ENCODE results near the gene JUN.
A peak's percentile ranks its signal among the peaks of the same experiment; 100 is the strongest.

The JUN gene

DNA sequence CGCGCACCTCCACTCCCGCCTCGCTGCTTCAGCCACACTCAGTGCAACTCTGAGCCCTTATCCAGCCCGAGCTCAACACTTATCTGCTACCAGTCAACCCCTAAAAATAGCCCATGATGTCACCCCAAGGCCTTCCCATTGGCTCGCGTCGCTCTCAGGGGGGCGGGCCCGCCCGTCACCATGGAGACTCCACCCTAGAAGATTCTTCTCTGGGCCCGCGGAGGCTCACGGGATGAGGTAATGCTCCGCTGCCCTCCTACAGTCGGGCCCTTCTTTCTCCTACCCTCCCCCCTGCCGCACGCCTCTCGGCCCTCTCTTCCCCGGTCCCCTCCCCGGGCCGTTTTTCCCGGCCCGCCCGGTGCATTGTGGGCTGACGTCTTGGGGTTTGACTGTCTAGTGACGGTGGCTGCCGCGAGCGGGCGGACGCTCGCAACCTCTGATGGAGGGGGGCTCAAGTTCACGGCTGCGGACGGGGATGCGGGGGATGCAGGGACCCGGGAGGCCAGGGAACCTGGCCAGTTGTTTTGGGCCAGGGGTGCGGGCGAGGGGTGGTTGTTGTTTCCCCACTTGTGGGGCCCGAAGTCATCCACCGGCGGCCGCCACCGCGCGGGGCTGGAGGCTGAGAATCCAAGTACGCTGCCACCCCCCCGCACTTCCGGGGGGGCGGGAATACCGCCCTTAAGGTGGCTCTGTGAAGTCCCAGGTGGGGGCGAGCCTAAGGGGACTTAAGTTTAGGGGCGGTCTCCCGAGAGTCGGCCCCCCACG is at the start of gene JUN:
TSS of gene JUN (minus strand) at position 55 of the 765 bp plus-strand sequence. CDS start 977 bp downstream, outside the sequence.
- FAIRE-seq (peak; percentile 86), DNase-seq (ENCODE audit: insufficient read length, low spot score) (peak; percentile 92)

DNA sequence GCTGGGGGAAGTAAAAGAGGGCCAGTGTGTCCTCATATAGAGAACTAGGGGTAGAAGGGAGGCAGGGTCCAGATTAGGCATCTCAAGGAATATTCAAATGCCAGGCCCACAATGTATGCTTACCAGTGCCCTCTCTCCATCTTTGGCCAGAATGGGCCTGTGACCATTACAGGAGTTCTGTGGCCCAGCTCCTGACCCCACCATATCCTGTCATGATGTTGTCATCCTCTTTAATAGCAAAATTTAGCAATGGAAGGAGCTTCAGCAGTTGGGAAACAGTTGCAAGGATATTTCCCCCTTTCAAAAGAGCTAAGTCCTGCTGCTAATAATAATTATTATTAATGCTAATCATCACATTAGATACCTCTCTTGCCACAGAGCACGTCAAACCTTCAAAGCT is 49.3 kb upstream of the JUN start:
- no peak for DNase-seq (ENCODE audit: insufficient read length, low spot score)
- FAIRE-seq: no peak

- no peak for DNase-seq (ENCODE audit: insufficient read length, low spot score)
- no peak for FAIRE-seq
Observed at GRCh38 chr1:58830291-58830690, 46.4 kb upstream of the JUN start.

DNA sequence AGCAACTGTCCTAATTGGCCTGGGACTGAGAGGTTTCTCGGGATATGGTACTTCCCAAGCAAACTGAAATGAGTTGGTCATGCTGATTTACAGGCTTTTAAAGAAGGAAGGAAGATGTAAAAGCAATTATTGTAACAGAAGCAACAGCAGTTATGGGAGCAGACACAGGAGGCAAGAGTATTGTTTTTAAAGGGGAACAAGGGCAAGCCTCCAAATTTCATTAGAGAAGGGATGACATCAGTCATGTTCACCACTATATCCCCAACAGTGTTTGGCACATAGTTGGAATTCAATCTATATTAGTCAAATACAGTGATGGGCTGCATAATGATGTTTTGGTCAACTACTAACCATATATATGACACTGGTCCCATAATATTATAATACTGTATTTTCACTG is 46.0 kb upstream of the JUN start:
- no peak for DNase-seq (ENCODE audit: insufficient read length, low spot score)
- no peak for FAIRE-seq

DNA sequence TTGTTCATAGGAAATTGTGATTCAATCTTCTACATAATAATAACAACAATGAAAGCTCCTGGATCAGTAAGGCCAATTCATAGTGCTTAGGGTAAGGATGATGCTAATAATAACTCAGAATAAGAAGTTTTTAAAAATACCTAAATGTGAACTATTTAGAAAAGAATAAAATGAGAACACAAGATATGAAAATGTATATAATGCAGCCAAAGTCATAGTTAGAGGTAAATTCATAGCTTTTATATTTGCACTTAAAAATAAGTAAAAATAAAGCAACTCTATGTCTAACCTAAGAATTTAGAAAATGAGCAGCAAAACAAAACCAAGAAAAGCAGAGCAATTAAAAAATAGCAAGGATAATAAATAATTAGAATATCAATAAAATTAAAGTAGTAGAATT is 43.5 kb upstream of the JUN start:
- no peak for FAIRE-seq
- DNase-seq (ENCODE audit: insufficient read length, low spot score): no peak

DNA sequence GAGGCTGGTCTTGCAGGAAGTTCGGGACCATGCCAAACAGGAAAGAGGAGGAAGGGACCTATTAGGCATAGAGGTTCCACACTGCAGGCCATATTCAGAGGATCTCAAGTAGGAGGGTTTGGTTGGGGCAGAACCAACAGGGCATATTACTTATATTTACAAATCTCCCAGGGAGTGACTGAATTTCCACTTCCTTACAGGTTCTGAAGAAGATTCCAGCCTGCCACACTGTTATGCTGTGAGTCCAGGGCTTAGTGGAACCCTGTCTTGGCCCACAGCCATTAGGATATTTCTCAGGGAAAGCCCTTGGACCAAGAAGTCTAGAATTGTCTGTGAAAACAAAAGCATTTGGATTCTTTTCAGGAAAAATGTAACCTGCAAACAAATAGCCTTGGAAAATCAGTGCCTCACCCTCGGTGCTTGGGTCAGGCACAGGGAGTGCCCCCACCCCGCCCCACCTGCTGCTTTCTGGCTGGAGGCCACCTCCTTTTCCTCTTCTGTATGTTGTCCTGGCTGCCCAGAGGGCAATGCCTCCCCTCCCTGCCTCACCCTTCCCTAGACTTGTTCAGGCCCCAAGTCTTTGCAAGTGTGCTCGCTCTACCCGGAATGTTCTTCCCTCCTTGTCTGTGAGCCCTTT is 41.0 kb upstream of the JUN start:
- no peak for FAIRE-seq
- DNase-seq (ENCODE audit: insufficient read length, low spot score): no peak

DNA sequence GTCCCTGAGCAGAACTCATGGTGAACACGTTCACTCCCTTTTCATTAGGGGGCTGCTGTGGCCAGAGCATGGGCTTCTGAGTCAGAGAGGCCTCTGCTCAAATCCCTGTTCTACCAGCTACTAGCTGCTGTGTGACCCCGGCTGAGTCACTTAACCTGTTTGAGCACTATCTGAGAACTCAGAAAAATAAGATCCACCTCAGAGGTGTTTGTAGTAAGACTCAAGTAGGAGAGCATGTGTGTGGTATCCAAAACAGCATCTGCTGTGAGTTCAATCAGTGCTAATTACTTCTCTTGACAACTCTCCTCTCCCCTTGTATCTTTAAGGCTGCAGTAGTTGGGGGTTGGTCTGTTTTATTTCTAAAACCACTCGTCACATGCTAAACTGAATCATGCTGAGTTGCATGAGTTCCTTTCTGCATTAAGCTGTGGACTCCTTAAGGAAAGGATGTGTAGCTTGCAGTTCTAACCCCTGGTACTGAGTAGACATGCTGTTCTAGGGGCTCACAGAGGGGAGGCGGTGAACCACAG is 39.7 kb upstream of the JUN start:
- DNase-seq (ENCODE audit: insufficient read length, low spot score) (peak; percentile 12), FAIRE-seq (no peak)

DNA sequence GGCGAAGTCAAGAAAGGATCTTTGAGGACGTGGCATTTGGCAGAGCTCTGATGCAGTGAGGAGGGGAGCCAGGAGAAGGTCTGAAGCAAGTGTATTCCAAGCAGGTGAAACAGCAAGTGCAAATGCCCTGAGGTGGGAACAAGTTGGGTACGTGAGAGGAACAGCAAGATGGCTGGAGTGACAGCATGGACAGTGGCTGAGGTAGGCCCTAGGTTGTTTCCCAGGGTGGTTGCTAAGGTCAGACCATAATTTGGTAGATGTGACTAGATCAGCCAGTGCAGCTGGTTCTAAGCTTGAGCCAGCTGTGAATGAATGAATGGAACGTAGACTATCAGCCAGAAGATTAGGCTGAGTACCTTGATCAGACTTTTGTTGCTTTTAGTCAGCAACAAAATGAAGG is 37.5 kb upstream of the JUN start:
- no peak for DNase-seq (ENCODE audit: insufficient read length, low spot score)
- no peak for FAIRE-seq

- no peak for FAIRE-seq
Observed at GRCh38 chr1:58818976-58819375, 35.1 kb upstream of the JUN start.

DNA sequence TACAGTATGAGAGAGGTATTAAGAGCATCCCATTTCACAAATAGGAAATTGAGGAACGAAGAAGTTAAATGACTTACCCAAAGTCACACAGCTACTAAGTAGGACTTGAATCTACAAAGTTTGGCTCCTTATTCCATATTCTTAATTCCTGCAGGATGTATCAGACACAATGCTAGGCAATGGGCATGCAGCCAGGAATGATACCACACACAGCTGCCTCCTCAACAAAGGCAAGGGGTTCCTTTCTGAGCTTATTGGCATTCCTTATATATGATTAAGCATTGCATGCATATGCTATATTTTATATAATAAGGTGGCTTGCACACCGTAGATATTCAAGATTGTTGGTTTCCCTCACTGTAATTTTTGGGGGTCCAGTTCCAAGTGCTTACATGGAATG is 34.2 kb upstream of the JUN start:
- peak; percentile 44 for FAIRE-seq
- peak; percentile 26 for DNase-seq (ENCODE audit: insufficient read length, low spot score)

More at GRCh38 chr1:58818976-58819375, 35.1 kb upstream of the JUN start:
- DNase-seq (ENCODE audit: insufficient read length, low spot score): no peak

- no peak for FAIRE-seq
- no peak for DNase-seq (ENCODE audit: insufficient read length, low spot score)
Observed at GRCh38 chr1:58816747-58817221, 32.9 kb upstream of the JUN start.

DNA sequence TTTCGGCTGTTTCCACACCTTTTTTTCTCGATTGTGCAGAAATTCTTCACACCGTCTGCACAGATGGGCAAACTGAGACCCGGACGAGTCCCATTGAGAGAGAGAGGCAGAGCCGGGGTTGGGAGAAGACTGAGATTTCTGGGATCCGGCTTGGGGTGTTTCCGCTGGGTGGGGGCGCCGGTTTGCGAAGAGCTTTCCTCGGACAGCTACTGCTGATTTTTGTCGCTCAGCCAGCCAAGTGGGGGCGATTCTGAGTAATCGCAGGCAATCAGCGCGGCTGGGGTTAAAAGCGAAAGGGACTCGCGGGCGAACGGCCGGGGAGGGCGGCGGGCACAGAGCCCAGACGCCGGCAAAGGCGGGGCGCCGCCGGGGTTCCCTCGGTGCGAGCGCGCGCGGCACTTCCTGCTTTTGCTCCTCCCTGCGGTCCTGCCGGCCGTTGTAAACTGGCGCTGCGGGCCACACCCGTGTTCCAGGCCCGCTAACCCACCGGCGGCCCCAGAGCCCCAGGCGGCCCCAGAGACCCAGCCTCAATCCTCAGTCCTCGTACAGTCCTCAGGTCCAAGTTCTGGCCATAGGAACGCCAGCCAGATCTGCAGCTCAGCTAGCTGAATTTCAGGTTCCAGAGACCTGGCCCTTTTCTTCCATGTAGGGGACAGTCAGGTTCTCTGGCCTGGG is 32.4 kb upstream of the JUN start:
- DNase-seq (ENCODE audit: insufficient read length, low spot score) (peak; percentile 66), FAIRE-seq (no peak)

- FAIRE-seq (no peak), DNase-seq (ENCODE audit: insufficient read length, low spot score) (peak; percentile 17)
Observed at GRCh38 chr1:58815686-58816071, 31.8 kb upstream of the JUN start.

- peak; percentile 73 for DNase-seq (ENCODE audit: insufficient read length, low spot score)
- peak; percentile 13 for FAIRE-seq
Observed at GRCh38 chr1:58815069-58815685, 31.3 kb upstream of the JUN start.

DNA sequence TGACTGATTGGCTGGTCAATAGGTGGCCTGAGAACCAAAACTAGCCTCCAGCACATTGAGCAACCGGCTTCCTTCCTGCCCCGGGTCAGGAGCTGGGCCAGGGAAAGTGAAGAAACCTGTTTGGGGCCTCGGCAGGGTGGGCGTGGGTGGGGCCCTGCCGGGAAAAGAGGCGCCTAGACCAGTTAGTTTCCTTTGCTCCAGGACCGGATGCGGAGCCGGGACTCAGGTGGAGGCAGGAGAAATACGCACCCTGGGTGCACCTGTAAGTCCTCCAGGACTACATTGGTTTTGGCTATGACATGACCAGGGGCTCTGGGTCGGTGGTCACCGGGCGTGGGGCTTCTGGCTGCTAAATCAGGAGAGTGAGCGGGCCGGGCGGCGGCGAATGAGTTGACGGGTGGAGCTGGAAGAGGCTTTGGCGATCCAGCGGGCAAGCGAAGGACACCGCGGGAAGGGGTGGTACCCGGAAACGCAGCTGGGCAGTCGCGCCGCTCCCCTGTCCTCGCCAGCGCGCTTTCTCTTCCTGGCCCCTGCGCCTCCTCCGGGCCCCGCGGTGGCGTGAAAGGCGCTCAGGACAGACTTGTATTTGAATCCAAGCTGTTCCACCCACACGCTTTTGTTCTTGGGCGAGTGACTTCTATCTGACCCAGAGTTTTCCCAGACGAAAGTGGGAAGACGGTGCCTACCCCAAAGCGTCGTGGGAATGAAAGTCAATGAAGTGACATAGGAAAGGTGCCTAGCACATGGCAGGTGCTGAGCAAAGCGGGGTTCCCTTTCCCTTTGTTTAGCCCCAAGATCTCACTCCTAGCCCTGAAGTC is 30.6 kb upstream of the JUN start:
- DNase-seq (ENCODE audit: insufficient read length, low spot score) (no peak), FAIRE-seq (no peak)

DNA sequence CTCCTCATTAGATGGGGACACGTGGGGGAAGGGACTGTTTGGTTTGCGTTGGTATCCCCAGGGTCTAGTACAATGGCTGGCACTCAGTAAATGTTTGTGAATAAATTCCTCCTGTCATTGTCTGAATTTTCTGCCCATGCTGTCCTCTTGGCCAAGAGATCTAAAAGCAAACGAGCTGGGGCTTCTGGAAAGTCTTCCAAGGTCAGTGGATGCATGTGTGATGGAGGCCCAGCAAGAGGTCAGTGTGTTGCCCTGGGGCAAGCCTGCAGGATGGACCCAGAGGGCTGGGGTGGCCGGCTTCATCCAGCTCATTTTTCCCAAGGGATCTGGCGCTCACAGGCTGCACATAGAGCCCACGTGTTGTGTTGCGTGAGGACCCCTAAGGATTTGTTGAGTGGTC is 30.0 kb upstream of the JUN start:
- no peak for FAIRE-seq
- no peak for DNase-seq (ENCODE audit: insufficient read length, low spot score)

DNA sequence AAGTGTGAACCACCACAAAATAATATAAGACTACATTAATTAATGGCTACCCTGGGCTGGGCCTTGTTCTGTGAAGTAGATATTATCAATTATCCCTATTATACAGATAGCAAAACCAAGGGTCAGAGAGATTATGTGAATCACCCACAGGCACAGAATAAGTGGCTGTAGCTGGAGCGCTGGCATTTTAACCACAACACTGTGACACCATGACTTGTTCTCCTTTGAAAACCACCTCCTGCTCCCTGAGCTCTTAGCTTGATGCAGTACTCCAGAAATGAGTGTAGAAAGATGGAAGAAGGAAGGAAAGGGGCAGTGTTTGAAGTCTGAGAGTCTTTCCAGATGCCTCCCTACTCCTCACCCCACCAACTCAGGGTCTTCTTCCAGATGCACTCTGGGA is 29.5 kb upstream of the JUN start:
- FAIRE-seq (no peak), DNase-seq (ENCODE audit: insufficient read length, low spot score) (no peak)

DNA sequence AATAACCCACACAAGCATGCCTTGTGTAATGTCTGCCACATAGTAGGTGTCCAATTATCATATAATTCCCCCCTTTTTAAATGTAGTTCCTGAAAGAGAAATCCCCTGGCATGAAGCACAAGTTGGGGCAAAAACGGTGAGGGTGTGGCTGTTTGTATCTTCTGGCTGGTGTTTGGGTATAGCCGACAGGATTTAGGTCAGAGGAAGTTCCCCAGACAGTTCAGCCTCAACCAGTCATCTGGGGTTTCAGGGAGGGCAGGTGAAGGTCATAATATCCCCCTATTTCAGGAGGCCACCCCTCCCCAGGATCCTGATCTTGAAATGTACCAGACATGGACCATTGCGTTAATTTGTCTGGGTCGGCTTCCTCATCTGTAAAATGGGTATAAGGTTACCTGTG is 29.1 kb upstream of the JUN start:
- no peak for DNase-seq (ENCODE audit: insufficient read length, low spot score)
- FAIRE-seq: no peak

- FAIRE-seq: no peak
- no peak for DNase-seq (ENCODE audit: insufficient read length, low spot score)
Observed at GRCh38 chr1:58812468-58812867, 28.6 kb upstream of the JUN start.

GRCh38 chr1:58811303-58811702 is 27.5 kb upstream of the JUN start:
- DNase-seq (ENCODE audit: insufficient read length, low spot score): no peak
- FAIRE-seq: no peak

All from HTR-8/SVneo (cell line).